Cerebellar nuclear complex (tissue), 1 donor: ENCODE measurements around the gene PHLDA2.

ENCODE experiments used
- DNase-seq, 2 experiments: peaks; one replicate each; lab custom pipeline; 2025; lab: John Stamatoyannopoulos, UW

Gene PHLDA2

GRCh38 chr11:2897048-2897447 lies 32.2 kb downstream of the PHLDA2 start:
- DNase-seq = no peak

GRCh38 chr11:2896047-2896446 lies 33.2 kb downstream of the PHLDA2 start:
- no peak for DNase-seq

GRCh38 chr11:2893935-2894334 lies 35.3 kb downstream of the PHLDA2 start:
- no peak for DNase-seq

GRCh38 chr11:2892967-2893528 lies 36.2 kb downstream of the PHLDA2 start:
- no peak for DNase-seq

GRCh38 chr11:2892215-2892966 lies 36.8 kb downstream of the PHLDA2 start:
- DNase-seq = no peak

GRCh38 chr11:2891326-2892214 lies 37.6 kb downstream of the PHLDA2 start:
- no peak for DNase-seq

- no peak for DNase-seq
Measured at GRCh38 chr11:2890466-2891294, 38.5 kb downstream of the PHLDA2 start.

GRCh38 chr11:2889362-2890273 lies 39.6 kb downstream of the PHLDA2 start:
- no peak for DNase-seq

- DNase-seq = peak in 1 of 2 experiments; percentile 35
Measured at GRCh38 chr11:2888266-2888968, 40.8 kb downstream of the PHLDA2 start.

GRCh38 chr11:2887515-2888195 lies 41.6 kb downstream of the PHLDA2 start:
- no peak for DNase-seq

- DNase-seq = no peak
Measured at GRCh38 chr11:2886936-2887335, 42.3 kb downstream of the PHLDA2 start.

GRCh38 chr11:2886191-2886894 lies 42.9 kb downstream of the PHLDA2 start:
- DNase-seq = no peak

- DNase-seq = no peak
Measured at GRCh38 chr11:2885678-2886081, 43.5 kb downstream of the PHLDA2 start, which contains the start of gene CDKN1C. Gene CDKN1C (minus strand): TSS chr11:2885775. CDS start chr11:2885456, 319 bp downstream.

GRCh38 chr11:2885017-2885677 lies 44.1 kb downstream of the PHLDA2 start:
- DNase-seq = no peak

GRCh38 chr11:2883979-2884815 lies 45.0 kb downstream of the PHLDA2 start:
- no peak for DNase-seq

- no peak for DNase-seq
Measured at GRCh38 chr11:2883640-2883978, 45.6 kb downstream of the PHLDA2 start.

GRCh38 chr11:2882396-2883110 lies 46.7 kb downstream of the PHLDA2 start:
- no peak for DNase-seq
